Cardiac muscle cell (in vitro differentiated cells and primary cell): ENCODE measurements around the gene KRR1. TPM values are rescaled to one million over a fixed set of nuclear protein-coding genes. Genes with fewer than 3 reads are reported as not detected.

Source experiments
- polyA plus RNA-seq: library from polyadenylated mRNA; unstranded; fragments of >200 nt; fragmentation: Nextera tagmentation; extraction: Ambion mirVana; gene quantifications from 2 replicates; pipeline ENCODE4 v1.2.1, GENCODE V29; 2016
- total RNA-seq: library from RNA; depleted of rRNA; stranded (reverse); fragments of >200 nt; gene quantifications from 2 replicates; pipeline ENCODE4 v1.2.3, GENCODE V29; 2016

KRR1 gene
- total and polyA plus RNA-seq, 2 experiments from 2014 or later = 29.9 to 32.4 TPM

Other genes with a start within 250 kb of the KRR1 start
- gene CAPS2, start 181.3 kb downstream of the KRR1 start, total RNA-seq = 2.0 and 6.0 TPM in 2 replicates
- gene CAPS2, start 181.3 kb downstream of the KRR1 start, polyA plus RNA-seq = 3.3 and 4.3 TPM in 2 replicates
- gene GLIPR1L1, start 176.9 kb downstream of the KRR1 start, total RNA-seq = not detected in 2 replicates
- gene GLIPR1L1, start 176.9 kb downstream of the KRR1 start, polyA plus RNA-seq = not detected in 2 replicates
- 0.63 TPM in 1 of 2 replicates, not detected in the other for gene GLIPR1L2, start 120.5 kb downstream of the KRR1 start, total RNA-seq
- 0.54 and 5.6 TPM in 2 replicates for gene GLIPR1L2, start 120.5 kb downstream of the KRR1 start, polyA plus RNA-seq
- 0.03 and 0.53 TPM in 2 replicates for gene GLIPR1, start 30.9 kb downstream of the KRR1 start, total RNA-seq
- gene GLIPR1, start 30.9 kb downstream of the KRR1 start, polyA plus RNA-seq = 0.62 and 1.4 TPM in 2 replicates